OCI-LY3 (cell line): ENCODE results near the gene RNF141.

ENCODE experiments used
- EZH2phosphoT487 ChIP-seq: fragments of 200-600 bp; shearing (Covaris generic); IDR thresholded peaks from 2 replicates; pipeline ENCODE4 v1.6.1; 2018; ENCODE audit warnings: antibody characterized with exemption, mixed run types, low read depth
- TF ChIP-seq, protein P1 (sequence below): fragments of 200-600, 300-600 bp; sonication (generic); IDR thresholded peaks from 2 replicates; pipeline ENCODE4 v1.5.1; 2014; ENCODE audit warnings: antibody characterized with exemption, low read length, low read depth

GRCh38 chr11:10488934-10489691, 51.9 kb downstream of the RNF141 start:
- no peak for TF ChIP-seq EZH2phosphoT487
- TF ChIP-seq, protein P1, sequence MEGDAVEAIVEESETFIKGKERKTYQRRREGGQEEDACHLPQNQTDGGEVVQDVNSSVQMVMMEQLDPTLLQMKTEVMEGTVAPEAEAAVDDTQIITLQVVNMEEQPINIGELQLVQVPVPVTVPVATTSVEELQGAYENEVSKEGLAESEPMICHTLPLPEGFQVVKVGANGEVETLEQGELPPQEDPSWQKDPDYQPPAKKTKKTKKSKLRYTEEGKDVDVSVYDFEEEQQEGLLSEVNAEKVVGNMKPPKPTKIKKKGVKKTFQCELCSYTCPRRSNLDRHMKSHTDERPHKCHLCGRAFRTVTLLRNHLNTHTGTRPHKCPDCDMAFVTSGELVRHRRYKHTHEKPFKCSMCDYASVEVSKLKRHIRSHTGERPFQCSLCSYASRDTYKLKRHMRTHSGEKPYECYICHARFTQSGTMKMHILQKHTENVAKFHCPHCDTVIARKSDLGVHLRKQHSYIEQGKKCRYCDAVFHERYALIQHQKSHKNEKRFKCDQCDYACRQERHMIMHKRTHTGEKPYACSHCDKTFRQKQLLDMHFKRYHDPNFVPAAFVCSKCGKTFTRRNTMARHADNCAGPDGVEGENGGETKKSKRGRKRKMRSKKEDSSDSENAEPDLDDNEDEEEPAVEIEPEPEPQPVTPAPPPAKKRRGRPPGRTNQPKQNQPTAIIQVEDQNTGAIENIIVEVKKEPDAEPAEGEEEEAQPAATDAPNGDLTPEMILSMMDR: no peak
